Activated T-cell treated with anti-CD3 and anti-CD28 coated beads, Interleukin-2, amount 50 U/mL, for 72 hours (primary cell): ENCODE data around the gene ZMIZ2. TPM values are rescaled to one million over a fixed set of nuclear protein-coding genes. Genes with fewer than 3 reads are reported as not detected.

ENCODE experiments used
- ATAC-seq, 2 donors: fragments of 150-1000 bp; cut with Tn5 transposase; replicated peaks in 1 of 2; 2 replicates each; pipeline ENCODE4 v1.10.0; 2021; ENCODE audit warnings: moderate library complexity in 2 of 2, mild to moderate bottlenecking in 1 of 2
- DNase-seq, 2 donors: peaks; one replicate each; pipeline ENCODE4 v3.0.0; 2021 to 2022; ENCODE audit warnings: mixed read lengths in 1 of 2
- H3K27ac Mint-ChIP-seq: one replicate; pipeline ENCODE4 v1.8.0; 2022; ENCODE audit warnings: mild to moderate bottlenecking, moderate library complexity, mixed read lengths
- H3K27me3 Mint-ChIP-seq: one replicate; pipeline ENCODE4 v1.8.0; 2022; ENCODE audit warnings: low read depth, mixed read lengths
- H3K36me3 Mint-ChIP-seq, 2 donors: one replicate each; pipeline ENCODE4 v1.8.0; 2022; ENCODE audit warnings: mixed read lengths in 2 of 2, mild to moderate bottlenecking in 1 of 2; ENCODE audit not compliant: insufficient read depth in 2 of 2
- H3K4me1 Mint-ChIP-seq: one replicate; pipeline ENCODE4 v1.8.0; 2022; ENCODE audit warnings: low read depth, mixed read lengths
- H3K4me3 Mint-ChIP-seq, 2 donors: one replicate each; pipeline ENCODE4 v1.8.0; 2022; ENCODE audit warnings: mild to moderate bottlenecking in 2 of 2, mixed read lengths in 2 of 2, moderate library complexity in 2 of 2
- H3K9me3 Mint-ChIP-seq, 2 donors: one replicate each; pipeline ENCODE4 v1.8.0; 2022; ENCODE audit warnings: mixed read lengths in 2 of 2
- total RNA-seq, 2 donors: library from RNA; stranded (reverse); gene quantifications; one replicate each; pipeline ENCODE4 v1.2.3, GENCODE V29; 2022

ZMIZ2 gene
- total RNA-seq, 2 donors from 2014 or later = 101 to 113 TPM

- DNase-seq (no peak), ATAC-seq (no peak)
- H3K4me3 Mint-ChIP-seq = no peak overlapping the region
- H3K27ac Mint-ChIP-seq = peak overlapping the region; percentile 72
- no peaks in the 10 kb centered on the region for H3K9me3 Mint-ChIP-seq
- peaks cover 35% of the 10 kb centered on the region for H3K4me1 Mint-ChIP-seq
- H3K27me3 Mint-ChIP-seq = no peaks in the 10 kb centered on the region
- peaks cover 0 to 7% of the 10 kb centered on the region in 2 donors for H3K36me3 Mint-ChIP-seq
These were observed 6.4 kb downstream of the ZMIZ2 start for GRCh38 chr7:44754802-44755697.

- H3K27ac Mint-ChIP-seq = no peak overlapping the region
These were observed 7.3 kb downstream of the ZMIZ2 start for GRCh38 chr7:44755698-44756627.

DNA sequence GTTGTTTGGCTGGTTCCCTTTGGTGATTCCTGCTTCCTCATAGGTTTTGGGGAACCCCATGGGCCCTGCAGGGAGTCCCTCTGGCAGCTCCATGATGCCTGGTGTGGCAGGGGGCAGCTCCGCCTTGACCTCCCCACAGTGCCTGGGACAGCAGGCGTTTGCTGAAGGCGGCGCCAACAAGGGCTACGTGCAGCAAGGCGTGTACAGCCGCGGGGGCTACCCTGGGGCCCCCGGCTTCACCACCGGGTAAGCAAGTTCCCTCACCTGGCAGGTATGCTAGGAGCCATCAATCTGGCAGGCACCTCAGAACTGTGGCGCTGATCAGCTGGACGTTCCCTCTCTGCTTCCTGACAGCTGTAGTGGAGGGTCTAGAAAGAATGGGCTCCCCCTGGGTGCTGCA is 8.3 kb downstream of the ZMIZ2 start:
- peaks cover 0 to 8% of the 10 kb centered on the region in 2 donors for H3K36me3 Mint-ChIP-seq
- H3K27ac Mint-ChIP-seq = no peak overlapping the region
- H3K9me3 Mint-ChIP-seq = no peaks in the 10 kb centered on the region
- H3K4me3 Mint-ChIP-seq = no peak overlapping the region
- DNase-seq (no peak), ATAC-seq (no peak)
- peaks cover 17% of the 10 kb centered on the region for H3K4me1 Mint-ChIP-seq
- H3K27me3 Mint-ChIP-seq = no peaks in the 10 kb centered on the region

More at GRCh38 chr7:44755698-44756627, 7.3 kb downstream of the ZMIZ2 start:
- Mint-ChIP-seq H3K9me3 (no peaks in the 10 kb centered on the region), H3K4me3 (no peak overlapping the region), H3K4me1 (peaks cover 26% of the 10 kb centered on the region), H3K27me3 (no peaks in the 10 kb centered on the region), H3K36me3 (peaks cover 0 to 8% of the 10 kb centered on the region in 2 donors)
- ATAC-seq = no peak
- DNase-seq = no peak

DNA sequence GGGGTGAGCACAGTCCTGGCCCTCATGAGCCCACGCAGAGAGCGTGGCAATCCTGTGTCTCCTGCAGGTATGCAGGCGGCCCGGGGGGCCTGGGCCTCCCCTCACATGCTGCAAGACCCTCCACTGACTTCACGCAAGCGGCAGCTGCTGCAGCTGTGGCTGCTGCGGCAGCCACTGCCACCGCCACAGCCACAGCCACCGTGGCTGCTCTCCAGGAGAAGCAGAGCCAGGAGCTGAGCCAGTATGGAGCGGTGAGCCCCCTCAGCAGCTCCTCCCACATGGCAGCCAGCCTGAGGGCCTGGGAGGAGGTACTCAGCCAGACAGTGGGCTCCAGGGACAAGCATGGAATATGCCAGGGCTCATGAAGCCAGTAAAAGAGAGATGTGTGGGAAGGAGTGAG is 8.7 kb downstream of the ZMIZ2 start:
- H3K4me1 Mint-ChIP-seq = peaks cover 15% of the 10 kb centered on the region
- peaks cover 2 to 8% of the 10 kb centered on the region in 2 donors for H3K36me3 Mint-ChIP-seq
- ATAC-seq (no peak), DNase-seq (no peak)
- no peaks in the 10 kb centered on the region for H3K9me3 Mint-ChIP-seq
- no peak overlapping the region for H3K27ac Mint-ChIP-seq
- no peak overlapping the region for H3K4me3 Mint-ChIP-seq
- no peaks in the 10 kb centered on the region for H3K27me3 Mint-ChIP-seq

DNA sequence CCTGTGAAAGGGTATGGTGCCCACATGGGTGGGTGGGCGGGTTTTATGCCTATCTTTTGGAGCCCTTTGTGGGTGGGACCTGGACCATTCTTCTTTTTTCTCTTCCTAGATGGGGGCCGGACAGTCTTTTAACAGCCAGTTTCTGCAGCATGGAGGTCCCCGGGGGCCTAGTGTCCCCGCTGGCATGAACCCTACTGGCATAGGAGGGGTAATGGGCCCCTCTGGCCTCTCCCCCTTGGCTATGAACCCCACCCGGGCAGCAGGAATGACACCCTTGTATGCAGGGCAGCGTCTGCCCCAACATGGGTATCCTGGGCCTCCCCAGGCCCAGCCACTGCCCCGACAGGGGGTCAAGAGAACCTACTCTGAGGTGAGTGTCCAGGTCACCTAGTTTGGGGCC is 9.1 kb downstream of the ZMIZ2 start:
- Mint-ChIP-seq H3K27me3 (no peaks in the 10 kb centered on the region), H3K36me3 (peaks cover 3 to 6% of the 10 kb centered on the region in 2 donors), H3K4me3 (no peak overlapping the region), H3K27ac (no peak overlapping the region), H3K9me3 (no peaks in the 10 kb centered on the region), H3K4me1 (peaks cover 11% of the 10 kb centered on the region)
- ATAC-seq = no peak
- no peak for DNase-seq

GRCh38 chr7:44759246-44759645 is 10.6 kb downstream of the ZMIZ2 start:
- H3K36me3 Mint-ChIP-seq = peaks cover 3 to 10% of the 10 kb centered on the region in 2 donors
- H3K4me3 Mint-ChIP-seq = no peak overlapping the region
- DNase-seq (no peak), ATAC-seq (no peak)
- H3K27me3 Mint-ChIP-seq = no peaks in the 10 kb centered on the region
- H3K27ac Mint-ChIP-seq = no peak overlapping the region
- H3K4me1 Mint-ChIP-seq = peaks cover 4% of the 10 kb centered on the region
- no peaks in the 10 kb centered on the region for H3K9me3 Mint-ChIP-seq

DNA sequence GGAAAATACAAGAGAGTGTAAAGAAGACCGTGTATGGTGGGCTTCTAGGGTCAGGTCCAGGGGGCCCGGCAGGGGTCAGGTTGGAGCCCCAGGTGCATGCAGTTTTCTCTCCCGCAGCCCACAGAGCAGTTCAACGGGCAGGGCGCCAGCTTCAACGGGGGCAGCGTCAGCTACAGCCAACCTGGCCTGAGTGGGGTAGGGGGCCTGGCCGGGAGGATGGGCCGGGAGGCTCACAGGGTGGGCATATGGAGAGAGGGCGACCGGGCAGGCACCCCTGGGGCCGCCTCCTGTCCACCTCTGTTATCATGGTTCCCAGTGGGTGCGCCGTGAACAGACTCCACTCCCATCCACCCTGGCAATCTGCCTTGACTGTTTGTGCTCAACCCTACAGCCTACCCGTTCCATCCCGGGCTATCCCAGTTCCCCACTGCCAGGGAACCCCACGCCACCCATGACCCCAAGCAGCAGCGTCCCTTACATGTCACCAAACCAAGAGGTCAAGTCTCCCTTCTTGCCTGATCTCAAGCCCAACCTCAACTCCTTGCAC is 11.5 kb downstream of the ZMIZ2 start:
- no peaks in the 10 kb centered on the region for H3K9me3 Mint-ChIP-seq
- no peak overlapping the region for H3K4me3 Mint-ChIP-seq
- DNase-seq = no peak

DNA sequence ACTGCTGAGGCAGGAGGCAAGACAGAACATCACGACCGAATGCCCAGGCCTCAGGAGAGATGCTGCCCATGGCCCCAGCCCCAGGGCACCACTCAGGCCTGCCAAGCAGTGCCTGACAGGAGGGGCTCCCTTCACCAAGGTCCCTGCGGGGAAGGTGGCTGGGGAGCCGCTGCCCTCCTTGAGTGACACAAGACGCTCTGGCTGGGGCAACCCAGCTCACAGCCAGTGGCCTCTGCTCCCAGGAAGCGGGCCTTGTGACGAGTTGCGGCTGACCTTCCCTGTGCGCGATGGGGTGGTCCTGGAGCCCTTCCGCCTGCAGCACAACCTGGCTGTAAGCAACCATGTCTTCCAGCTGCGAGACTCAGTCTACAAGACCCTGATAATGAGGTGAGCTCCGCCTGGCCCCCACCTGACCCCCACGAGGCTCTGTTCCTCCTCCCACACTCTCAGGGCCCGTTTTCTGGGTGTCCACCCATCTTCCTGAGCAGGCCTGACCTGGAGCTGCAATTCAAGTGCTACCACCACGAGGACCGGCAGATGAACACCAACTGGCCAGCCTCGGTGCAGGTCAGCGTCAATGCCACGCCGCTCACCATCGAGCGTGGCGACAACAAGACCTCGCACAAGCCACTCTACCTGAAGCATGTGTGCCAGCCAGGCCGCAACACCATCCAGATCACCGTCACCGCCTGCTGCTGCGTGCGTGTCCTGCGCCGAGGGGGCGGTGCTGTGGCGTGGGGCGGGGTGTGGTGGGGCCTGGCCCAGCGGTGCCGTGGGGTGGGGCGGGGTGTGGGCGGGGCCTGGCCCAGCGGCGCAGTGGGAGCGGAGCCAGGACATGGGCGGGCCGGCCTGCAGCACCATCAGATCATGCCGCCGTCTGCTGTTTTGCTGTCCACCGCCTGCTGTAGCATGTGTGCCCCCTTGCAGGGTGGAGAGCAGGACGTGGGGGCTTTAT is 12.8 kb downstream of the ZMIZ2 start:
- Mint-ChIP-seq H3K4me1 (no peaks in the 10 kb centered on the region), H3K9me3 (no peaks in the 10 kb centered on the region), H3K36me3 (peaks cover 7 to 16% of the 10 kb centered on the region in 2 donors), H3K27me3 (no peaks in the 10 kb centered on the region), H3K4me3 (no peak overlapping the region), H3K27ac (no peak overlapping the region)
- no peak for ATAC-seq
- DNase-seq = no peak

More for the DNA sequence above, 11.5 kb downstream of the ZMIZ2 start:
- Mint-ChIP-seq H3K36me3 (peaks cover 7 to 12% of the 10 kb centered on the region in 2 donors), H3K27me3 (no peaks in the 10 kb centered on the region), H3K27ac (no peak overlapping the region), H3K4me1 (no peaks in the 10 kb centered on the region)
- ATAC-seq = no peak

DNA sequence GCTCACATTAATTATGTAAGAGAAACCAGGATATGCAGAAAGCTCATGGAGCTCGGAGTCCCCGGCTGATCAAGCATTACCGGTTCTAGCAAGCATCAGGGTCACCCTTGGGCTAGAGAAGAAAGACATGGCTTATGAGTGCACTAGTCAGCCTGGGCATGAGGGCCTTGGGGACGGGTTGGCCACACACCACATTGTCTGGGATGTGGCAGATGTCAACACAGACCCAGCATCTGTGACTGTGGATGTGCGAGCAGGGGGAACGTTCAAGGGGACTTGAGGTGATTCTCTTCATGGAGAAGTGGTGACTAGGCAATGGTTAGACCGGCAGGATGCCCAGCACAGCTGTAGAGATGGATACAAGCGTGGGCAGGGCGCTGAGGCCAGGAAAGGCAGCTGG is 13.7 kb downstream of the ZMIZ2 start:
- ATAC-seq (no peak), DNase-seq (no peak)
- Mint-ChIP-seq H3K27me3 (no peaks in the 10 kb centered on the region), H3K9me3 (no peaks in the 10 kb centered on the region), H3K4me3 (no peak overlapping the region), H3K27ac (no peak overlapping the region), H3K36me3 (peaks cover 8 to 19% of the 10 kb centered on the region in 2 donors), H3K4me1 (no peaks in the 10 kb centered on the region)

- H3K9me3 Mint-ChIP-seq = no peaks in the 10 kb centered on the region
- ATAC-seq = no peak
- no peak overlapping the region for H3K27ac Mint-ChIP-seq
- peaks cover 8 to 19% of the 10 kb centered on the region in 2 donors for H3K36me3 Mint-ChIP-seq
- no peak overlapping the region for H3K4me3 Mint-ChIP-seq
- no peaks in the 10 kb centered on the region for H3K27me3 Mint-ChIP-seq
- no peak for DNase-seq
- H3K4me1 Mint-ChIP-seq = peaks cover 5% of the 10 kb centered on the region
These were observed 14.3 kb downstream of the ZMIZ2 start for GRCh38 chr7:44762726-44763522.

DNA sequence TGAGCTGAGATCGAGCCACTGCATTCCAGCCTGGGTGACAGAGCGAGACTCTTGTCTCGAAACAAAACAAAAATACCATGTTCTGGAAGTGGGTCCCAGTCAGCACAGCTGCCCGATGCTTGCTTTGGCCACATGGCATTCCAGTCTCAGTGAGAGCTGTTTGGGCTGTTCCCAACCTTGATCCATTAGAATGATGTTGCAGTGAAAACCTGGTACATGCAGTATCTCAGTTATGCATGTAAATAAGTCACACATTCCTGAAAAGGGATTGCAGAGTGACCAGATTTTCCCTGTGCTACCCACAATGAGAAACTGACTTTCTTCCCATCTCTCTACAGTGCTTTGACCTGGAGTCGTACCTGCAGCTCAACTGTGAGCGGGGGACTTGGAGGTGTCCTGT is 15.4 kb downstream of the ZMIZ2 start:
- no peak for ATAC-seq
- Mint-ChIP-seq H3K4me1 (peaks cover 16% of the 10 kb centered on the region), H3K36me3 (peaks cover 8 to 16% of the 10 kb centered on the region in 2 donors), H3K27ac (no peak overlapping the region), H3K4me3 (no peak overlapping the region), H3K9me3 (no peaks in the 10 kb centered on the region), H3K27me3 (no peaks in the 10 kb centered on the region)
- DNase-seq = no peak
